WTC11 (cell line): ENCODE measurements around the gene SF3B2. TPM values are rescaled to one million over a fixed set of nuclear protein-coding genes. Genes with fewer than 3 reads are reported as not detected.

Experiments
- ATAC-seq: fragments of 200-7000 bp; cut with Tn5 transposase; 2 replicates; pipeline ENCODE4 v1.10.0; 2021; ENCODE audit warnings: mild to moderate bottlenecking, moderate library complexity
- CTCF ChIA-PET: fragments of 300-600 bp; sonication (Branson Sonifier 250); formaldehyde crosslinking; loops from one replicate; lab custom pipeline; 2021; ENCODE audit warnings: antibody characterized with exemption; lab: Charles Lee
- POLR2A ChIA-PET: fragments of 350-600 bp; sonication (Branson Sonifier 250); formaldehyde crosslinking; loops from one replicate; lab custom pipeline; 2021; ENCODE audit warnings: antibody characterized with exemption; lab: Charles Lee
- DNase-seq: peaks from one replicate; pipeline ENCODE4 v3.0.0; 2021; ENCODE audit warnings: low spot score
- H3K27ac Mint-ChIP-seq: 2 replicates; pipeline ENCODE4 v1.8.0; 2021; ENCODE audit warnings: mixed read lengths
- H3K27me3 Mint-ChIP-seq: 2 replicates; pipeline ENCODE4 v1.8.0; 2021; ENCODE audit warnings: low read depth, mild to moderate bottlenecking, moderate library complexity, mixed read lengths
- H3K36me3 Mint-ChIP-seq: 2 replicates; pipeline ENCODE4 v1.8.0; 2021; ENCODE audit warnings: mixed read lengths
- H3K4me1 Mint-ChIP-seq: 2 replicates; pipeline ENCODE4 v1.8.0; 2022; ENCODE audit warnings: mixed read lengths
- H3K4me3 Mint-ChIP-seq: 2 replicates; pipeline ENCODE4 v1.8.0; 2021; ENCODE audit warnings: mild to moderate bottlenecking, moderate library complexity, mixed read lengths
- H3K9me3 Mint-ChIP-seq: 2 replicates; pipeline ENCODE4 v1.8.0; 2021; ENCODE audit warnings: mixed read lengths
- ARID4B ChIP-seq: sonication (generic); formaldehyde crosslinking; IDR thresholded peaks from 2 replicates; pipeline ENCODE4 v1.8.0; 2023; ENCODE audit warnings: missing genetic modification reagents, mild to moderate bottlenecking, borderline replicate concordance
- ATF6 ChIP-seq: sonication (generic); formaldehyde crosslinking; IDR thresholded peaks from 2 replicates; pipeline ENCODE4 v1.8.1; 2023; ENCODE audit warnings: mild to moderate bottlenecking, missing genetic modification reagents
- ETV6 ChIP-seq: sonication (generic); formaldehyde crosslinking; IDR thresholded peaks from 2 replicates; pipeline ENCODE4 v1.8.1; 2022; ENCODE audit warnings: mild to moderate bottlenecking, missing genetic modification reagents
- FOXK1 ChIP-seq: sonication (generic); formaldehyde crosslinking; IDR thresholded peaks from 2 replicates; pipeline ENCODE4 v1.8.0; 2022; ENCODE audit warnings: mild to moderate bottlenecking, moderate library complexity, missing genetic modification reagents
- IRF2 ChIP-seq: sonication (generic); formaldehyde crosslinking; IDR thresholded peaks from 2 replicates; pipeline ENCODE4 v1.8.0; 2022; ENCODE audit warnings: low read depth, missing genetic modification reagents, borderline replicate concordance
- JAZF1 ChIP-seq: fragments of 250-450 bp; sonication (Bioruptor Pico); IDR thresholded peaks from 2 replicates; pipeline ENCODE4 v1.9.0; 2021; ENCODE audit warnings: moderate library complexity, mild to moderate bottlenecking, inconsistent platforms
- MLX ChIP-seq: sonication (generic); formaldehyde crosslinking; IDR thresholded peaks from 2 replicates; pipeline ENCODE4 v1.8.1; 2023; ENCODE audit warnings: mild to moderate bottlenecking, missing genetic modification reagents, moderate library complexity
- MYBL2 ChIP-seq: sonication (generic); formaldehyde crosslinking; IDR thresholded peaks from 2 replicates; pipeline ENCODE4 v1.8.1; 2023; ENCODE audit warnings: mild to moderate bottlenecking, moderate library complexity, missing genetic modification reagents
- NFYB ChIP-seq: sonication (generic); formaldehyde crosslinking; conservative IDR thresholded peaks from 2 replicates; pipeline ENCODE4 v1.8.0; 2022; ENCODE audit warnings: low read depth, missing genetic modification reagents
- SP1 ChIP-seq: sonication (generic); formaldehyde crosslinking; conservative IDR thresholded peaks from 2 replicates; pipeline ENCODE4 v1.8.1; 2022; ENCODE audit warnings: missing genetic modification reagents
- ZNF138 ChIP-seq: sonication (generic); formaldehyde crosslinking; conservative IDR thresholded peaks from 2 replicates; pipeline ENCODE4 v1.8.1; 2022; ENCODE audit warnings: mild to moderate bottlenecking, moderate library complexity, missing genetic modification reagents
- ZNF416 ChIP-seq: fragments of 250-450 bp; sonication (Bioruptor Pico); IDR thresholded peaks from 2 replicates; pipeline ENCODE4 v1.9.0; 2021; ENCODE audit warnings: mild to moderate bottlenecking, inconsistent platforms
- total RNA-seq: library from RNA; stranded (reverse); gene quantifications from 3 replicates; pipeline ENCODE4 v1.2.3, GENCODE V29; 2021
- TF ChIP-seq, protein P1 (sequence below): sonication (generic); formaldehyde crosslinking; IDR thresholded peaks from 2 replicates; pipeline ENCODE4 v1.8.1; 2022; ENCODE audit warnings: mild to moderate bottlenecking, moderate library complexity, missing genetic modification reagents
- TF ChIP-seq, protein P2 (sequence below): fragments of 200-600 bp; IDR thresholded peaks from 2 replicates; pipeline ENCODE4 v1.8.0; 2022; ENCODE audit warnings: antibody characterized with exemption

The SF3B2 gene
- total RNA-seq, 1 experiment from 2014 or later: 295 TPM

DNA sequence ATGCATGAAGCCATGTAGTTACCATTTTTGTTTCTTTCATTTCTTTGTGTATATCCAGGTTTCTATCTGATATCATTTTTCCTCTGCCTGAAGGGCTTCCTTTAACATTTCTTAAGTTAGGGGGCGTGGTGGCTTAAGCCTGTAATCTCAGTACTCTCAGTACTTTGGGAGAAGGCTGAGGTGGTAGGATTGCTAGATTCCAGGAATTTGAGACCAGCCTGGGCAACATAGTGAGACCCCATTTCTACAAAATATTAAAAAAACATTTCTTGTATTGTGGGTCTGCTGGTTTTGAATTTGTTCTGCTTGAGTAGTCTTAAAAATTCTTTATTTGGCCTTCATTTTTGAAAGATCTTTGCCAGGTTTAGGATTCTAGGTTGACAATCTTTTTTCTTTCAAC, 12.4 kb downstream of the SF3B2 start (continued):
- TF ChIP-seq ZNF138 (CRISPR knock-in tag) (no peak), ARID4B (CRISPR knock-in tag) (no peak)

- Mint-ChIP-seq H3K27me3 (no peaks in the 10 kb centered on the region), H3K9me3 (0 out of 2 replicates have a peak, but pooled peaks cover 3% of the 10 kb centered on the region), H3K36me3 (peaks cover 64% of the 10 kb centered on the region), H3K4me1 (peaks cover 19% of the 10 kb centered on the region), H3K4me3 (no peak overlapping the region), H3K27ac (peak overlapping the region; percentile 22; the same call in 1 of the 2 replicates)
- DNase-seq: no peak
- ChIA-PET POLR2A (no interaction called here), CTCF (interaction anchor here (1.6 to 4.7 kb wide), 3 partner anchors 9 to 68 kb away, joined by 5 to 43 read pairs (median 23); no protein-coding TSS in a partner anchor)
- TF ChIP-seq NFYB (CRISPR knock-in tag) (no peak), MYBL2 (CRISPR knock-in tag) (no peak), ZNF416 (CRISPR knock-in tag) (no peak)
- TF ChIP-seq, protein P1, sequence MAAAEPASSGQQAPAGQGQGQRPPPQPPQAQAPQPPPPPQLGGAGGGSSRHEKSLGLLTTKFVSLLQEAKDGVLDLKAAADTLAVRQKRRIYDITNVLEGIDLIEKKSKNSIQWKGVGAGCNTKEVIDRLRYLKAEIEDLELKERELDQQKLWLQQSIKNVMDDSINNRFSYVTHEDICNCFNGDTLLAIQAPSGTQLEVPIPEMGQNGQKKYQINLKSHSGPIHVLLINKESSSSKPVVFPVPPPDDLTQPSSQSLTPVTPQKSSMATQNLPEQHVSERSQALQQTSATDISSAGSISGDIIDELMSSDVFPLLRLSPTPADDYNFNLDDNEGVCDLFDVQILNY (CRISPR knock-in tag): no peak
- no peak for ATAC-seq
Measured at GRCh38 chr11:66066751-66067150, 14.6 kb downstream of the SF3B2 start.

- H3K27ac Mint-ChIP-seq: peak overlapping the region; percentile 69
Measured at GRCh38 chr11:66067640-66068039, 15.5 kb downstream of the SF3B2 start.

GRCh38 chr11:66068154-66068821, 16.1 kb downstream of the SF3B2 start:
- 0 out of 2 replicates have a peak, but pooled peaks cover 3% of the 10 kb centered on the region for H3K9me3 Mint-ChIP-seq
- peaks cover 26% of the 10 kb centered on the region for H3K4me1 Mint-ChIP-seq
- H3K27me3 Mint-ChIP-seq: no peaks in the 10 kb centered on the region
- peak; percentile 73 for ATAC-seq
- ChIA-PET POLR2A (no interaction called here), CTCF (interaction anchor here (0.6 to 4.7 kb wide), 17 partner anchors 8 to 249 kb away, joined by 3 to 43 read pairs (median 4); partner anchors contain the start of genes CCDC85B, CD248 and SF3B2)
- H3K36me3 Mint-ChIP-seq: peaks cover 54% of the 10 kb centered on the region
- DNase-seq: peak; percentile 90
- peak overlapping the region; percentile 49 for H3K4me3 Mint-ChIP-seq
- H3K27ac Mint-ChIP-seq: peak overlapping the region; percentile 93
- TF ChIP-seq FOXK1 (no peak), MLX (CRISPR knock-in tag) (no peak), ETV6 (CRISPR knock-in tag) (0 out of 2 replicates have a peak, but pooled peaks have one; percentile 35), JAZF1 (CRISPR knock-in tag) (no peak)
- TF ChIP-seq, protein P2, sequence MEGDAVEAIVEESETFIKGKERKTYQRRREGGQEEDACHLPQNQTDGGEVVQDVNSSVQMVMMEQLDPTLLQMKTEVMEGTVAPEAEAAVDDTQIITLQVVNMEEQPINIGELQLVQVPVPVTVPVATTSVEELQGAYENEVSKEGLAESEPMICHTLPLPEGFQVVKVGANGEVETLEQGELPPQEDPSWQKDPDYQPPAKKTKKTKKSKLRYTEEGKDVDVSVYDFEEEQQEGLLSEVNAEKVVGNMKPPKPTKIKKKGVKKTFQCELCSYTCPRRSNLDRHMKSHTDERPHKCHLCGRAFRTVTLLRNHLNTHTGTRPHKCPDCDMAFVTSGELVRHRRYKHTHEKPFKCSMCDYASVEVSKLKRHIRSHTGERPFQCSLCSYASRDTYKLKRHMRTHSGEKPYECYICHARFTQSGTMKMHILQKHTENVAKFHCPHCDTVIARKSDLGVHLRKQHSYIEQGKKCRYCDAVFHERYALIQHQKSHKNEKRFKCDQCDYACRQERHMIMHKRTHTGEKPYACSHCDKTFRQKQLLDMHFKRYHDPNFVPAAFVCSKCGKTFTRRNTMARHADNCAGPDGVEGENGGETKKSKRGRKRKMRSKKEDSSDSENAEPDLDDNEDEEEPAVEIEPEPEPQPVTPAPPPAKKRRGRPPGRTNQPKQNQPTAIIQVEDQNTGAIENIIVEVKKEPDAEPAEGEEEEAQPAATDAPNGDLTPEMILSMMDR: peak; percentile 91

More at GRCh38 chr11:66067640-66068039, 15.5 kb downstream of the SF3B2 start:
- Mint-ChIP-seq H3K9me3 (0 out of 2 replicates have a peak, but pooled peaks cover 3% of the 10 kb centered on the region), H3K4me1 (peaks cover 26% of the 10 kb centered on the region), H3K36me3 (peaks cover 60% of the 10 kb centered on the region), H3K4me3 (no peak overlapping the region), H3K27me3 (no peaks in the 10 kb centered on the region)
- CTCF ChIA-PET: interaction anchor here (0.7 to 4.7 kb wide), 9 partner anchors 8 to 215 kb away, joined by 3 to 43 read pairs (median 4); partner anchors contain the start of gene SF3B2
- DNase-seq: no peak
- TF ChIP-seq ZNF138 (CRISPR knock-in tag) (no peak), IRF2 (CRISPR knock-in tag) (no peak), SP1 (CRISPR knock-in tag) (no peak), ATF6 (CRISPR knock-in tag) (no peak)
- no peak for ATAC-seq
- POLR2A ChIA-PET: no interaction called here
